ENCODE data around the gene NEK2. TPM values are rescaled to one million over a fixed set of nuclear protein-coding genes. Genes with fewer than 3 reads are reported as not detected.
"Not testable (repeated sequence)": the region's sequence is repeated elsewhere in the genome, so short reads cannot be mapped to it uniquely, and the experiment has no call there.

The NEK2 gene
- total RNA-seq, 3 donors from 2014 or later: 1.2 to 12.7 (median 2.5) TPM

DNA sequence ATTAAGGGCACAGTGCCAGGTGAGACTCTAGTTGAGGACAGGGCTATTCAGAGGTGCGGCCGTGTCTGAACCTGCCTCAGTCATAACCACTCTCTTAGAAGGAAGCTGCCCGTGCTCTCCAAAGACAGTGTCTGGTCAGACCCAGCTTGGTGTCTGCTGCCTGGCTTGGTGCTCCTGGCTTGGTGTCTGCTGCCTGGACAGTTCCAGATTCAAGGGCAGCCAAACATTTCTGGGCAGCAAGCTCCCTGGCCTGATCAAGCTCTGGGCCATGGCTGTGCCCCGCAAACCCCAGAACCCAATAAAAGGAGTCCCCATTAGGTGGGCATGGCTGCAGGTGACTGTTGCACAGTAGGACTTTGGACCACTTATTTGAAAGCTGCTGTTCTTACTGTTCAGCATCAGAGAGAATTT is 27.7 kb downstream of the NEK2 start:
- no peaks in the 10 kb centered on the region for H3K36me3 ChIP-seq (ENCODE audit: low read depth)
- TF ChIP-seq, protein P1, sequence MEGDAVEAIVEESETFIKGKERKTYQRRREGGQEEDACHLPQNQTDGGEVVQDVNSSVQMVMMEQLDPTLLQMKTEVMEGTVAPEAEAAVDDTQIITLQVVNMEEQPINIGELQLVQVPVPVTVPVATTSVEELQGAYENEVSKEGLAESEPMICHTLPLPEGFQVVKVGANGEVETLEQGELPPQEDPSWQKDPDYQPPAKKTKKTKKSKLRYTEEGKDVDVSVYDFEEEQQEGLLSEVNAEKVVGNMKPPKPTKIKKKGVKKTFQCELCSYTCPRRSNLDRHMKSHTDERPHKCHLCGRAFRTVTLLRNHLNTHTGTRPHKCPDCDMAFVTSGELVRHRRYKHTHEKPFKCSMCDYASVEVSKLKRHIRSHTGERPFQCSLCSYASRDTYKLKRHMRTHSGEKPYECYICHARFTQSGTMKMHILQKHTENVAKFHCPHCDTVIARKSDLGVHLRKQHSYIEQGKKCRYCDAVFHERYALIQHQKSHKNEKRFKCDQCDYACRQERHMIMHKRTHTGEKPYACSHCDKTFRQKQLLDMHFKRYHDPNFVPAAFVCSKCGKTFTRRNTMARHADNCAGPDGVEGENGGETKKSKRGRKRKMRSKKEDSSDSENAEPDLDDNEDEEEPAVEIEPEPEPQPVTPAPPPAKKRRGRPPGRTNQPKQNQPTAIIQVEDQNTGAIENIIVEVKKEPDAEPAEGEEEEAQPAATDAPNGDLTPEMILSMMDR (IDR thresholded peaks at IDR 0.05): no peak
- no peaks in the 10 kb centered on the region for H3K9me3 ChIP-seq
- H3K4me1 ChIP-seq (ENCODE audit: low read depth): peaks cover 33% of the 10 kb centered on the region
- DNase-seq: peak in 2 of 3 donors; percentile 50 to 59
- no peak overlapping the region for H3K4me3 ChIP-seq
- peak; percentile 55 for ATAC-seq
- intact Hi-C loops (cut with DNase I, micrococcal nuclease): loop anchor here in 1 of 2 donors (10.0 kb wide), 1 partner anchor 73 kb away; the partner anchor contains the start of gene SLC30A1

GRCh38 chr1:211646566-211646965 is 28.9 kb downstream of the NEK2 start:
- Histone ChIP-seq H3K36me3 (ENCODE audit: low read depth) (no peaks in the 10 kb centered on the region), H3K4me3 (no peak overlapping the region), H3K4me1 (ENCODE audit: low read depth) (peaks cover 33% of the 10 kb centered on the region), H3K9me3 (no peaks in the 10 kb centered on the region)
- ATAC-seq: no peak
- intact Hi-C loops (cut with DNase I, micrococcal nuclease): loop anchor here in 1 of 2 donors (10.0 kb wide), 1 partner anchor 72 kb away; the partner anchor contains the start of gene SLC30A1
- TF ChIP-seq, protein P1 (IDR thresholded peaks at IDR 0.05): no peak
- DNase-seq: no peak

GRCh38 chr1:211645601-211646000 is 29.8 kb downstream of the NEK2 start:
- not testable (repeated sequence) for H3K4me3 ChIP-seq; H3K9me3 ChIP-seq; H3K36me3 ChIP-seq (ENCODE audit: low read depth); DNase-seq; ATAC-seq
- H3K4me1 ChIP-seq (ENCODE audit: low read depth): peaks cover 33% of the 10 kb centered on the region
- intact Hi-C loops (cut with DNase I, micrococcal nuclease): loop anchor here in 1 of 2 donors (10.0 kb wide), 1 partner anchor 71 kb away; the partner anchor contains the start of gene SLC30A1

- ATAC-seq (no peak), DNase-seq (no peak)
- H3K4me1 ChIP-seq (ENCODE audit: low read depth): peaks cover 33% of the 10 kb centered on the region
- no peaks in the 10 kb centered on the region for H3K9me3 ChIP-seq
- no peak overlapping the region for H3K4me3 ChIP-seq
- H3K36me3 ChIP-seq (ENCODE audit: low read depth): no peaks in the 10 kb centered on the region
- TF ChIP-seq, protein P1 (IDR thresholded peaks at IDR 0.05): no peak
- intact Hi-C loops (cut with DNase I, micrococcal nuclease): loop anchor here in 1 of 2 donors (10.0 kb wide), 1 partner anchor 70 kb away; the partner anchor contains the start of gene SLC30A1
Observed at GRCh38 chr1:211644653-211645052, 30.8 kb downstream of the NEK2 start.

DNA sequence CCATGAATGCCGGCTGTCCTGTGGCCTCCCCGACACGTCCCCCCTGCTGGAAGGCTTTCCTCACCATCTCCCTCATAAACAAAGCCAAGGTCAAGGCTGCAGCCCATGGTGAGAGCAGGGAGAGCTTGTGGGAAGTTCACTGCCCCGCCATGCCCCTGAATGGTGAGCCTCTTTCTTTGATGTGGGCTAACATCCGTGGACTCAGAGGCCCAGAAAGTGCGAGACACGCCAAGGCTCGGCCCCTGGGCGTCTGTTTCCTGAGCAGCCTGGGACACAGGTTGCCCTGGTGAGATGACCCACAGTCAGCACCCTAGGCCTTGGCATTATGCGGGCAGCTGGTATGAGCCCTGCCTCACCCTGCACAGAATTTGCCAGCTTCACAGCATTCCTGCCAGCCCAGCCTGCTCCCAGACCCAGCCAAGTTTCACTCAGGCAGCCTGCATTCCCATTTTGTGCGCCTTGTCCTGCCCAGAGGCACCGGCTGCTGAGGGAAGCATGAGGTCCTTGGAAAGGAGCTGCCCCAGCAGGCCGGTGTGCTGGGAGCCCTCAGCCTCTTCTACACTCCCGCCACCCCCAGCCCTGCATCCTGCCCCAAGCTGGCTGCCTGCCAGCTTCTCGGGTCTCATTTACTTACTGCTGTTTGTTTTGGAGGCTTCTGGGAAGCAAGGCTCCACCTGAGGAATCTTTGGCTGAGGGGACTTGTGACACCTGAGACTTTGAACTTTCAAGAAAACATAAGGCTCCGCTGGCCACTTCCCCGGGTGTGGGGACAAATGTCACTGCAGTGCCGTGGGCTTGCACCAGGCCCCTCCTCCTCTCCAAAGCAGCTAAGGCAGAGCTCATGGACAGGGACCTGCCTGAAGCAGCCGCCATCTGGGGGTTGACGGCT is 31.9 kb downstream of the NEK2 start:
- DNase-seq: peak; percentile 79 to 87 (median 83)
- Histone ChIP-seq H3K4me1 (ENCODE audit: low read depth) (peaks cover 26% of the 10 kb centered on the region), H3K4me3 (no peak overlapping the region), H3K9me3 (no peaks in the 10 kb centered on the region), H3K36me3 (ENCODE audit: low read depth) (no peaks in the 10 kb centered on the region)
- TF ChIP-seq, protein P1 (IDR thresholded peaks at IDR 0.05): no peak
- intact Hi-C loops (cut with DNase I, micrococcal nuclease): loop anchor here in 1 of 2 donors (10.0 kb wide), 1 partner anchor 69 kb away; the partner anchor contains the start of gene SLC30A1
- peak; percentile 69 for ATAC-seq

- TF ChIP-seq, protein P1 (IDR thresholded peaks at IDR 0.05): no peak
- no peak for ATAC-seq
- intact Hi-C loops (cut with DNase I, micrococcal nuclease): loop anchor here in 1 of 2 donors (10.0 kb wide), 1 partner anchor 68 kb away; the partner anchor contains the start of gene SLC30A1
- no peak for DNase-seq
- H3K4me3 ChIP-seq: no peak overlapping the region
- H3K9me3 ChIP-seq: no peaks in the 10 kb centered on the region
- no peaks in the 10 kb centered on the region for H3K36me3 ChIP-seq (ENCODE audit: low read depth)
- H3K4me1 ChIP-seq (ENCODE audit: low read depth): peaks cover 21% of the 10 kb centered on the region
Observed at GRCh38 chr1:211642870-211643269, 32.6 kb downstream of the NEK2 start.
